Liver (tissue), 9 donors: ENCODE results near the gene GABPB1. TPM values are rescaled to one million over a fixed set of nuclear protein-coding genes. Genes with fewer than 3 reads are reported as not detected.

ENCODE experiments used
- DNase-seq: peaks from one replicate; pipeline ENCODE4 v3.0.0-alpha.2; 2017; ENCODE audit warnings: low spot score
- H3K27ac ChIP-seq, 2 donors: one replicate each; pipeline ENCODE4 v1.7.0; 2013; ENCODE audit warnings: inconsistent platforms in 2 of 2, low read length in 2 of 2, control low read depth in 1 of 2, low read depth in 1 of 2, mild to moderate bottlenecking in 1 of 2
- H3K27me3 ChIP-seq, 4 donors: one replicate each; pipeline versions ENCODE4 v1.6.1 to v1.7.0; 2013; ENCODE audit warnings: low read length in 3 of 4, inconsistent platforms in 1 of 4, mild to moderate bottlenecking in 1 of 4, moderate library complexity in 1 of 4; ENCODE audit not compliant: control insufficient read depth in 4 of 4, insufficient read depth in 4 of 4
- H3K36me3 ChIP-seq, 4 donors: one replicate each; pipeline versions ENCODE4 v1.6.1 to v1.7.0; 2013; ENCODE audit warnings: low read length in 3 of 4, mild to moderate bottlenecking in 3 of 4, low read depth in 1 of 4, moderate library complexity in 1 of 4; ENCODE audit not compliant: control insufficient read depth in 4 of 4, insufficient read depth in 3 of 4
- H3K4me1 ChIP-seq, 4 donors: one replicate each; pipeline versions ENCODE4 v1.6.1 to v1.7.0; 2013; ENCODE audit warnings: low read length in 3 of 4, mild to moderate bottlenecking in 3 of 4, moderate library complexity in 1 of 4; ENCODE audit not compliant: control insufficient read depth in 4 of 4, insufficient read depth in 4 of 4
- H3K4me3 ChIP-seq, 3 donors: one replicate each; pipeline versions ENCODE4 v1.6.1 to v1.7.0; 2013; ENCODE audit warnings: low read length in 3 of 3, control low read depth in 1 of 3, low read depth in 1 of 3, mild to moderate bottlenecking in 1 of 3
- H3K9ac ChIP-seq, 2 donors: one replicate each; pipeline ENCODE4 v1.7.0; 2013; ENCODE audit warnings: low read length in 2 of 2, mild to moderate bottlenecking in 2 of 2, moderate library complexity in 2 of 2, control low read depth in 1 of 2, low read depth in 1 of 2
- H3K9me3 ChIP-seq, 4 donors: one replicate each; pipeline versions ENCODE4 v1.6.1 to v1.7.0; 2013; ENCODE audit warnings: low read length in 3 of 4; ENCODE audit not compliant: control insufficient read depth in 4 of 4
- FOXA2 ChIP-seq: IDR thresholded peaks from 2 replicates; pipeline ENCODE4 v1.6.1; 2016; ENCODE audit warnings: antibody characterized with exemption
- GABPA ChIP-seq, 2 donors: IDR thresholded peaks in 1 of 2; conservative IDR thresholded peaks in 1 of 2; 2 replicates each; pipeline ENCODE4 v1.6.1; 2016; ENCODE audit warnings: antibody characterized with exemption in 2 of 2, mild to moderate bottlenecking in 1 of 2, moderate library complexity in 1 of 2
- HNF4A ChIP-seq, 2 donors: conservative IDR thresholded peaks; 2 replicates each; pipeline ENCODE4 v1.6.1; 2016; ENCODE audit warnings: antibody characterized with exemption in 2 of 2, mild to moderate bottlenecking in 2 of 2
- HNF4G ChIP-seq: IDR thresholded peaks from 2 replicates; pipeline ENCODE4 v1.6.1; 2016; ENCODE audit warnings: antibody characterized with exemption
- JUND ChIP-seq, 2 donors: IDR thresholded peaks; 2 replicates each; pipeline ENCODE4 v1.6.1; 2016; ENCODE audit warnings: antibody characterized with exemption in 2 of 2
- NR2F2 ChIP-seq: IDR thresholded peaks from 2 replicates; pipeline ENCODE4 v1.6.1; 2016; ENCODE audit warnings: antibody characterized with exemption
- RAD21 ChIP-seq, 2 donors: IDR thresholded peaks; 2 replicates each; pipeline ENCODE4 v1.6.1; 2016; ENCODE audit warnings: antibody characterized with exemption in 2 of 2, mild to moderate bottlenecking in 2 of 2
- RXRA ChIP-seq, 2 donors: IDR thresholded peaks; 2 replicates each; pipeline ENCODE4 v1.6.1; 2017 to 2018; ENCODE audit warnings: antibody characterized with exemption in 2 of 2, mild to moderate bottlenecking in 1 of 2
- SP1 ChIP-seq: IDR thresholded peaks from 2 replicates; pipeline ENCODE4 v1.6.1; 2018; ENCODE audit warnings: antibody characterized with exemption, mild to moderate bottlenecking
- TAF1 ChIP-seq: conservative IDR thresholded peaks from 2 replicates; pipeline ENCODE4 v1.6.1; 2016; ENCODE audit warnings: antibody characterized with exemption, mild to moderate bottlenecking
- WGBS: extraction: QIAGEN DNeasy Blood & Tissue Kit; methylation state at CpG from one replicate; pipeline ENCODE4 v1.1.7; 2013; 5-methylcytosine and 5-hydroxymethylcytosine counted together
- polyA plus RNA-seq, 2 donors: library from polyadenylated mRNA; stranded (reverse) in 1 of 2; unstranded in 1 of 2; fragments of 200-250 nt in 1 of 2; fragments of >200 nt in 1 of 2; fragmentation: Nextera tagmentation in 1 of 2; extraction: Ambion mirVana in 1 of 2; gene quantifications; one replicate each; pipeline versions ENCODE4 v1.2.1 to v1.2.3, GENCODE V29; 2013 to 2015
- total RNA-seq, 2 donors: library from RNA; depleted of rRNA; stranded (reverse); fragments of >200 nt; gene quantifications; one replicate each; pipeline ENCODE4 v1.2.3, GENCODE V29; 2014
- TF ChIP-seq, protein P1 (sequence below): IDR thresholded peaks from 2 replicates; pipeline ENCODE4 v1.6.1; 2016; ENCODE audit warnings: antibody characterized with exemption
- TF ChIP-seq, protein P2 (sequence below): IDR thresholded peaks from 2 replicates; pipeline ENCODE4 v1.6.1; 2016; ENCODE audit warnings: antibody characterized with exemption, mild to moderate bottlenecking
- TF ChIP-seq, protein P3 (sequence below): IDR thresholded peaks from 2 replicates; pipeline ENCODE4 v1.6.1; 2016; ENCODE audit warnings: antibody characterized with exemption
- TF ChIP-seq, protein P4 (sequence below): fragments of 150-350 bp; IDR thresholded peaks from 2 replicates; pipeline ENCODE4 v1.5.1; 2017; ENCODE audit warnings: improper control_type of control experiment, low read depth, low read length; ENCODE audit not compliant: missing input control
- donor health status: healthy.
- donor health status: healthy.
- donor health status: healthy.
- donor health status: healthy.
- donor health status: healthy.

The GABPB1 gene
- total and polyA plus RNA-seq, 4 donors: 4.4 to 23.6 (median 9.8) TPM

DNA sequence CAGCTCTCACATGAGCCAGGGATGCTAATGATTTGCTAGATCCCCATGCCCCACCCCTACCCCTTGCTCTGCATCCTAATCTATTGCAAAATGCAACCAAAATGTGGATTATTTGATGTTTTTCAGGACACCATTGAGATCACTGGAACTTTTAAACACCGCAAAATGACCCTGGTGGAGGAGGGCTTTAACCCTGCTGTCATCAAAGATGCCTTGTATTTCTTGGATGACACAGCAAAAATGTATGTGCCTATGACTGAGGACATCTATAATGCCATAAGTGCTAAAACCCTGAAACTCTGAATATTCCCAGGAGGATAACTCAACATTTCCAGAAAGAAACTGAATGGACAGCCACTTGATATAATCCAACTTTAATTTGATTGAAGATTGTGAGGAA is 119.2 kb downstream of the GABPB1 start:
- DNase-seq: peak; percentile 30
- H3K4me3 ChIP-seq: no peak overlapping the region
- WGBS: 55% methylated on average over 1 of the region's 1 CpG
- H3K4me1 ChIP-seq: peaks cover 21 to 64% (median 52%) of the 10 kb centered on the region in 4 donors
- no peaks in the 10 kb centered on the region for H3K9me3 ChIP-seq
- H3K27me3 ChIP-seq: no peaks in the 10 kb centered on the region
- H3K9ac ChIP-seq: no peak overlapping the region
- peaks cover 0 to 21% (median 11%) of the 10 kb centered on the region in 4 donors for H3K36me3 ChIP-seq
- TF ChIP-seq TAF1 (no peak), SP1 (peak; percentile 8), RXRA (IDR thresholded peaks at IDR 0.05) (peak in 1 of 2 donors; percentile 84), RAD21 (IDR thresholded peaks at IDR 0.05) (no peak), HNF4A (conservative IDR thresholded peaks at IDR 0.05) (peak in 1 of 2 donors; percentile 54), HNF4G (no peak)
- TF ChIP-seq, protein P1, sequence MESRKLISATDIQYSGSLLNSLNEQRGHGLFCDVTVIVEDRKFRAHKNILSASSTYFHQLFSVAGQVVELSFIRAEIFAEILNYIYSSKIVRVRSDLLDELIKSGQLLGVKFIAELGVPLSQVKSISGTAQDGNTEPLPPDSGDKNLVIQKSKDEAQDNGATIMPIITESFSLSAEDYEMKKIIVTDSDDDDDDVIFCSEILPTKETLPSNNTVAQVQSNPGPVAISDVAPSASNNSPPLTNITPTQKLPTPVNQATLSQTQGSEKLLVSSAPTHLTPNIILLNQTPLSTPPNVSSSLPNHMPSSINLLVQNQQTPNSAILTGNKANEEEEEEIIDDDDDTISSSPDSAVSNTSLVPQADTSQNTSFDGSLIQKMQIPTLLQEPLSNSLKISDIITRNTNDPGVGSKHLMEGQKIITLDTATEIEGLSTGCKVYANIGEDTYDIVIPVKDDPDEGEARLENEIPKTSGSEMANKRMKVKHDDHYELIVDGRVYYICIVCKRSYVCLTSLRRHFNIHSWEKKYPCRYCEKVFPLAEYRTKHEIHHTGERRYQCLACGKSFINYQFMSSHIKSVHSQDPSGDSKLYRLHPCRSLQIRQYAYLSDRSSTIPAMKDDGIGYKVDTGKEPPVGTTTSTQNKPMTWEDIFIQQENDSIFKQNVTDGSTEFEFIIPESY: no peak
- TF ChIP-seq, protein P2, sequence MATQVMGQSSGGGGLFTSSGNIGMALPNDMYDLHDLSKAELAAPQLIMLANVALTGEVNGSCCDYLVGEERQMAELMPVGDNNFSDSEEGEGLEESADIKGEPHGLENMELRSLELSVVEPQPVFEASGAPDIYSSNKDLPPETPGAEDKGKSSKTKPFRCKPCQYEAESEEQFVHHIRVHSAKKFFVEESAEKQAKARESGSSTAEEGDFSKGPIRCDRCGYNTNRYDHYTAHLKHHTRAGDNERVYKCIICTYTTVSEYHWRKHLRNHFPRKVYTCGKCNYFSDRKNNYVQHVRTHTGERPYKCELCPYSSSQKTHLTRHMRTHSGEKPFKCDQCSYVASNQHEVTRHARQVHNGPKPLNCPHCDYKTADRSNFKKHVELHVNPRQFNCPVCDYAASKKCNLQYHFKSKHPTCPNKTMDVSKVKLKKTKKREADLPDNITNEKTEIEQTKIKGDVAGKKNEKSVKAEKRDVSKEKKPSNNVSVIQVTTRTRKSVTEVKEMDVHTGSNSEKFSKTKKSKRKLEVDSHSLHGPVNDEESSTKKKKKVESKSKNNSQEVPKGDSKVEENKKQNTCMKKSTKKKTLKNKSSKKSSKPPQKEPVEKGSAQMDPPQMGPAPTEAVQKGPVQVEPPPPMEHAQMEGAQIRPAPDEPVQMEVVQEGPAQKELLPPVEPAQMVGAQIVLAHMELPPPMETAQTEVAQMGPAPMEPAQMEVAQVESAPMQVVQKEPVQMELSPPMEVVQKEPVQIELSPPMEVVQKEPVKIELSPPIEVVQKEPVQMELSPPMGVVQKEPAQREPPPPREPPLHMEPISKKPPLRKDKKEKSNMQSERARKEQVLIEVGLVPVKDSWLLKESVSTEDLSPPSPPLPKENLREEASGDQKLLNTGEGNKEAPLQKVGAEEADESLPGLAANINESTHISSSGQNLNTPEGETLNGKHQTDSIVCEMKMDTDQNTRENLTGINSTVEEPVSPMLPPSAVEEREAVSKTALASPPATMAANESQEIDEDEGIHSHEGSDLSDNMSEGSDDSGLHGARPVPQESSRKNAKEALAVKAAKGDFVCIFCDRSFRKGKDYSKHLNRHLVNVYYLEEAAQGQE: no peak
- peak overlapping the region in 1 of 2 donors; percentile 44 for H3K27ac ChIP-seq

DNA sequence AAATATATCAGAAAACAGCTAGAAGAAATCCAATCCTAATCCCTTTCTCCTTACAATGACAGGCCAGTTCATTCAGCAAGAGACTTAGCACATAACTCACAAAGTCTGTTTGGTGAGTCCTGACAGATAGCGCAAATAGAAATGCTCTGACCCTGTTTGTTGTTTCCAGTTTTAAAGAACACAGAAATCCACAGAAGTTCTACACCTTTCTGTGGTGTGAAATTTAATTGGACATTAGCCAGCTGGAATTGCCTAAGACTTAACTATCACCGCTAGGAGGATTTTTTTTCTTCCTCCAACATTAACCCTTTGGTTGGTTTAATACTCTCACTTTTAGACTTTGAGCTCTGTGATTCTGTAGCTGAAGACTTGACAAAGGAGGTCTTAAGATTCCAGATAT is 120.2 kb downstream of the GABPB1 start:
- H3K4me3 ChIP-seq: no peak overlapping the region
- 26% methylated on average over 2 of the region's 2 CpGs for WGBS
- H3K36me3 ChIP-seq: peaks cover 0 to 27% (median 11%) of the 10 kb centered on the region in 4 donors
- DNase-seq: no peak
- H3K27ac ChIP-seq: peak overlapping the region; percentile 9 to 53
- no peaks in the 10 kb centered on the region for H3K9me3 ChIP-seq
- peak in 1 of 2 donors; percentile 11 for TF ChIP-seq JUND (IDR thresholded peaks at IDR 0.05)
- no peak for TF ChIP-seq FOXA2
- TF ChIP-seq, protein P2: peak; percentile 53
- TF ChIP-seq, protein P3, sequence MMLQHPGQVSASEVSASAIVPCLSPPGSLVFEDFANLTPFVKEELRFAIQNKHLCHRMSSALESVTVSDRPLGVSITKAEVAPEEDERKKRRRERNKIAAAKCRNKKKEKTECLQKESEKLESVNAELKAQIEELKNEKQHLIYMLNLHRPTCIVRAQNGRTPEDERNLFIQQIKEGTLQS: peak; percentile 16
- peak in 1 of 2 donors; percentile 10 for TF ChIP-seq RAD21 (IDR thresholded peaks at IDR 0.05)
- no peak for TF ChIP-seq NR2F2
- TF ChIP-seq, protein P1: peak; percentile 44
- no peak for TF ChIP-seq GABPA (IDR thresholded peaks at IDR 0.05 in 1 of 2, conservative IDR thresholded peaks at IDR 0.05 in 1 of 2)
- TF ChIP-seq HNF4A (conservative IDR thresholded peaks at IDR 0.05): peak; percentile 51 to 58
- peak; percentile 39 to 74 for TF ChIP-seq RXRA (IDR thresholded peaks at IDR 0.05)
- TF ChIP-seq, protein P4, sequence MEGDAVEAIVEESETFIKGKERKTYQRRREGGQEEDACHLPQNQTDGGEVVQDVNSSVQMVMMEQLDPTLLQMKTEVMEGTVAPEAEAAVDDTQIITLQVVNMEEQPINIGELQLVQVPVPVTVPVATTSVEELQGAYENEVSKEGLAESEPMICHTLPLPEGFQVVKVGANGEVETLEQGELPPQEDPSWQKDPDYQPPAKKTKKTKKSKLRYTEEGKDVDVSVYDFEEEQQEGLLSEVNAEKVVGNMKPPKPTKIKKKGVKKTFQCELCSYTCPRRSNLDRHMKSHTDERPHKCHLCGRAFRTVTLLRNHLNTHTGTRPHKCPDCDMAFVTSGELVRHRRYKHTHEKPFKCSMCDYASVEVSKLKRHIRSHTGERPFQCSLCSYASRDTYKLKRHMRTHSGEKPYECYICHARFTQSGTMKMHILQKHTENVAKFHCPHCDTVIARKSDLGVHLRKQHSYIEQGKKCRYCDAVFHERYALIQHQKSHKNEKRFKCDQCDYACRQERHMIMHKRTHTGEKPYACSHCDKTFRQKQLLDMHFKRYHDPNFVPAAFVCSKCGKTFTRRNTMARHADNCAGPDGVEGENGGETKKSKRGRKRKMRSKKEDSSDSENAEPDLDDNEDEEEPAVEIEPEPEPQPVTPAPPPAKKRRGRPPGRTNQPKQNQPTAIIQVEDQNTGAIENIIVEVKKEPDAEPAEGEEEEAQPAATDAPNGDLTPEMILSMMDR: peak; percentile 16
- no peak overlapping the region for H3K9ac ChIP-seq
- H3K27me3 ChIP-seq: no peaks in the 10 kb centered on the region
- H3K4me1 ChIP-seq: peaks cover 21 to 64% (median 52%) of the 10 kb centered on the region in 4 donors
